ENCODE measurements around the gene GUCY2C.

Gene GUCY2C

GRCh38 chr12:14591719-14592118, 104.7 kb downstream of the GUCY2C start:
- Mint-ChIP-seq H3K4me3 (no peak overlapping the region), H3K9me3 (peaks cover 21% of the 10 kb centered on the region), H3K27me3 (ENCODE audit: low read depth, poor library complexity) (no peaks in the 10 kb centered on the region), H3K4me1 (no peaks in the 10 kb centered on the region), H3K36me3 (ENCODE audit: low read depth) (no peaks in the 10 kb centered on the region), H3K27ac (no peak overlapping the region)
- no peak for DNase-seq
- no peak for TF ChIP-seq CTCF (IDR thresholded peaks at IDR 0.05)

GRCh38 chr12:14589169-14590004, 107.0 kb downstream of the GUCY2C start:
- Mint-ChIP-seq H3K27me3 (ENCODE audit: low read depth, poor library complexity) (no peaks in the 10 kb centered on the region), H3K4me3 (no peak overlapping the region), H3K9me3 (no peaks in the 10 kb centered on the region), H3K36me3 (ENCODE audit: low read depth) (no peaks in the 10 kb centered on the region), H3K27ac (no peak overlapping the region), H3K4me1 (no peaks in the 10 kb centered on the region)
- no peak for TF ChIP-seq CTCF (IDR thresholded peaks at IDR 0.05)
- DNase-seq = no peak

- Mint-ChIP-seq H3K4me3 (no peak overlapping the region), H3K36me3 (ENCODE audit: low read depth) (no peaks in the 10 kb centered on the region), H3K27ac (no peak overlapping the region), H3K27me3 (ENCODE audit: low read depth, poor library complexity) (no peaks in the 10 kb centered on the region), H3K4me1 (no peaks in the 10 kb centered on the region), H3K9me3 (no peaks in the 10 kb centered on the region)
- no peak for TF ChIP-seq CTCF (IDR thresholded peaks at IDR 0.05)
- DNase-seq = no peak
These were observed 107.8 kb downstream of the GUCY2C start for GRCh38 chr12:14588571-14588970.

GRCh38 chr12:14578646-14579045, 117.8 kb downstream of the GUCY2C start:
- no peak for TF ChIP-seq CTCF (IDR thresholded peaks at IDR 0.05)
- no peak for DNase-seq
- Mint-ChIP-seq H3K9me3 (no peaks in the 10 kb centered on the region), H3K36me3 (ENCODE audit: low read depth) (no peaks in the 10 kb centered on the region), H3K4me3 (no peak overlapping the region), H3K27me3 (ENCODE audit: low read depth, poor library complexity) (peaks cover 5% of the 10 kb centered on the region), H3K4me1 (peaks cover 9% of the 10 kb centered on the region), H3K27ac (no peak overlapping the region)

GRCh38 chr12:14577344-14577743, 119.1 kb downstream of the GUCY2C start:
- H3K9me3 Mint-ChIP-seq = no peaks in the 10 kb centered on the region
- no peaks in the 10 kb centered on the region for H3K36me3 Mint-ChIP-seq (ENCODE audit: low read depth)
- H3K27ac Mint-ChIP-seq = no peak overlapping the region
- no peak for TF ChIP-seq CTCF (IDR thresholded peaks at IDR 0.05)
- peaks cover 5% of the 10 kb centered on the region for H3K27me3 Mint-ChIP-seq (ENCODE audit: low read depth, poor library complexity)
- H3K4me3 Mint-ChIP-seq = no peak overlapping the region
- H3K4me1 Mint-ChIP-seq = peaks cover 9% of the 10 kb centered on the region
- no peak for DNase-seq

- no peak overlapping the region for H3K27ac Mint-ChIP-seq
- H3K9me3 Mint-ChIP-seq = no peaks in the 10 kb centered on the region
- peaks cover 5% of the 10 kb centered on the region for H3K27me3 Mint-ChIP-seq (ENCODE audit: low read depth, poor library complexity)
- no peak overlapping the region for H3K4me3 Mint-ChIP-seq
- H3K36me3 Mint-ChIP-seq (ENCODE audit: low read depth) = no peaks in the 10 kb centered on the region
- DNase-seq = no peak
- peaks cover 9% of the 10 kb centered on the region for H3K4me1 Mint-ChIP-seq
- no peak for TF ChIP-seq CTCF (IDR thresholded peaks at IDR 0.05)
These were observed 119.5 kb downstream of the GUCY2C start for GRCh38 chr12:14576896-14577295.

Data from nephron progenitor cell (in vitro differentiated cells).